Stimulated activated CD8-positive, alpha-beta memory T cell treated with anti-CD3 and anti-CD28 coated beads, Interleukin-15, amount 100 ng/mL, for 1 hour (primary cell): ENCODE results near the gene TAS2R5.
"Not testable (repeated sequence)": the region's sequence is repeated elsewhere in the genome, so short reads cannot be mapped to it uniquely, and the experiment has no call there.

ENCODE experiments used
- DNase-seq: peaks from one replicate; pipeline ENCODE4 v3.0.0-alpha.2; 2020; ENCODE audit warnings: low read depth

TAS2R5 gene

GRCh38 chr7:141789917-141790316 lies at the start of gene TAS2R5:
Gene TAS2R5, plus strand, starts transcription at chr7:141790217. Its CDS starts 145 bp downstream, at chr7:141790362.
- no peak for DNase-seq

GRCh38 chr7:141742229-141742628 lies 47.8 kb upstream of the TAS2R5 start:
- no peak for DNase-seq

DNA sequence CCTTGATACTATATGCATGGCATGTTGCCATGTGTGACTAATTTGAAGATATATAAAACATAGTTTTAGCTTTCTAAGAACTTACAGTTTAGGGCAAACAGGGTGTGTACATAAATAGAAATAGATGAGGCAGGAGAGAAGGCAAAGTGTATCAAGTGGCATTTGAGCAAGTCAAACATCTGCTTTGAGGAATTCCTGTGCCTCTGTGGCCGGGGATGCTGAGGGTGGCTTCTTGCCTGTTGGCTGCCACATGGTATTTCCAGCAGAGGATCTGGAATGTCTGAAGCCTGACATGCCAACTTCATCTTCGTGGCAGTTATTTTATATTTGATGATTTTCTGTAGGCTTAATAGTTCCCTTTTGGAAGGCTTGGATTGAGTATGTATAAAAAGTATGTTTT lies 45.9 kb upstream of the TAS2R5 start:
- no peak for DNase-seq

GRCh38 chr7:141748396-141748795 lies 41.6 kb upstream of the TAS2R5 start:
- no peak for DNase-seq

- not testable (repeated sequence) for DNase-seq
These were observed 38.1 kb upstream of the TAS2R5 start for GRCh38 chr7:141751904-141752303.

DNA sequence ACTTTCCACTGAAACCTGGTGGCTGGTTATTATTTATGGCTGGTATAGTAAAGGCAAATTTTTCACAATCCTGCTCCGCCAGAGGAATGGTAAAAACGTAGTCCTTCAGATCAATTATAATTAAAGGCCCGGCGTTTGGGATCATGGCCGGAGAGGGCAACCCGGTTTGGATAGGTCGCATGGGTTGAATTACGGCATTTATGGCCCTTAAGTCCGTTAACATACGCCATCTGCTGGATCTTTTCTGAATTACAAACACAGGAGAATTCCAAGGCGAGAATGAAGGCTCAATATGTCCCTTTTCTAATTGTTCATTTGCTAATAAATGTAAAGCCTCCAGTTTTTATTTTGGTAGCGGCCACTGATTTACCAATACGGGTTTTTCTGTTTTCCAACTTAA lies 37.4 kb upstream of the TAS2R5 start:
- no peak for DNase-seq

DNA sequence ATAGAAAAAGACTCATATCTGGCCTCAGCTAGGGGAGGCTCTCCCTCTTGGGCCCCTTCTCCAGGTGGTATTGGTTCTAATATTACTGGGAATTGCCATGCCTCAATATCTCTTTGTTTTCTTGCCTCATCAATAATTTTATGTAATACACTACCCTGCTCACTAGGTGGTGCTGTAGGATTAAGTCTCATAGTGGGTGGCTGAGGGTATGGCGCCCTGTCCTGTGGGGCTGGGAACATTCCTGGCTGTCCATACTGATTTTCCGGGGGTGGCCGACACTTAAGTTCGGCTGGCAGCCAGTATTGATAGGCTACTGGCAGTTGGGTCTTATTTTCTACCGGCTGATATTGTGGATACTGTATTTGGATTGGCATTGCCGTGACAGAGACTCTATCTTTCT lies 35.1 kb upstream of the TAS2R5 start:
- DNase-seq = no peak

DNA sequence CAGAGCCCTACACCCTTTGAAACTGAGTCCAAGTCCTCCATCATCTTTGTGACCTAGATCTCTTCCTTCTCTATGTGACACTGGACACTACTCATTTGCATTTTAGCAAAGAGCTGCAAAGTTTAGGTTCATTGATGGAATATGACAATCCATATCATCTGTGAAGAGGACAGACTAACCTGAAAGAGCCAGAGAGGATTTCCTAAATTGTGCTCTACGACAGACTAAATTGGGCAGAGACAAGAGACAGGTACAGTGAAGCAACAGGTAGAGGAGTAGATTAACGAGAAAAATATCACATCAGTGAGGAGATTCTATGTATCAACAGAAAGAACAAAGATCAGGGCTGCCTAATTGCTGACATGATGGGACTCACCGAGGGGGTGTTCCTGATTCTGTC lies 26.2 kb upstream of the TAS2R5 start, which contains the start of gene TAS2R3:
TSS of gene TAS2R3 (plus strand) at position 301 of the 400 bp plus-strand sequence. CDS start at position 363, 62 bp downstream.
- no peak for DNase-seq

- not testable (repeated sequence) for DNase-seq
These were observed 19.9 kb upstream of the TAS2R5 start for GRCh38 chr7:141770083-141770583.

GRCh38 chr7:141776374-141776773 lies 13.6 kb upstream of the TAS2R5 start, which contains the start of gene TAS2R4:
Gene TAS2R4, plus strand, starts transcription at chr7:141776674. Its CDS starts 1,815 bp downstream, at chr7:141778489.
- no peak for DNase-seq

GRCh38 chr7:141785706-141786552 lies 4.1 kb upstream of the TAS2R5 start:
- DNase-seq = no peak

GRCh38 chr7:141788296-141788695 lies 1.7 kb upstream of the TAS2R5 start:
- no peak for DNase-seq

- no peak for DNase-seq
These were observed 2.5 kb downstream of the TAS2R5 start for GRCh38 chr7:141792526-141792925.

- DNase-seq = no peak
These were observed 30.1 kb downstream of the TAS2R5 start for GRCh38 chr7:141820067-141820466.

- DNase-seq = not testable (repeated sequence)
These were observed 32.4 kb downstream of the TAS2R5 start for GRCh38 chr7:141822432-141822831.

GRCh38 chr7:141837683-141838082 lies 47.7 kb downstream of the TAS2R5 start:
- no peak for DNase-seq

DNA sequence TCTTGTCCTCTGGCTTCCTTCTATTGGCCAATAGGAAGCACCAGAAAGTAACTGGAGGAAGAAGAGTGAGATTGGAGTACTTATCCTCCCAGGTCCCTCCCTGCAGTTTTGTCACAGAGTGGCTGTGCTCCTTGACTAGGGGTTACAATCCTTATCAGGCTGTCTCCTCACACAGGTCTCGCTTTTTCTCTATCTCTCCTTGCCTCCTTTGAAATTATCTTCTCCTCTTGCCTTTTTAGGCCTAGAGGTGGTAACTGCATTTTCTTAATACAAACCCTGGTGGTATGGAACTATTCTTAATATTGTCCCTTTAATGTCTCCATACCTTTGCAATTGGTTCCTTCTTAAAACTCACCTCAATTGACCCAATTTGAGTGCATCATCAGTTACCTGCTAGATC lies 48.6 kb downstream of the TAS2R5 start:
- DNase-seq = no peak

DNA sequence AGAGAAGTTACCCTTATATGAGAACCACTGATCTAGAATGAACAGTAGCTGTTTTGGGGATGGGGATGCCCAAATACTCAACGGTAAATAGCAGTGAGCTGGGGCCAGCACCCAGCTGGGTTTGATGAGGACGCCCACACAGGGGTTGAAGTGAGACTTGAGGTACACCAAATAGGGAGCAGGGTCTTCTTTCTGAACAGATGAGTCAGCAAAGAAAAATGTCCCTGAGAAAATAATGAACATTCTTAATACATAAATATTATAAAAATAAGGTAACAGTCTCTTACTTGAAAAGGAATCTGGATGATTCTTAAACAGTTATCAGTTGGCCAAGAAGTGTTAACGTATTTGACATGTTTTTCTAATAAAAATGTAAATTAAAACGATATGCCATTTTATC lies 49.2 kb downstream of the TAS2R5 start:
- no peak for DNase-seq

DNA sequence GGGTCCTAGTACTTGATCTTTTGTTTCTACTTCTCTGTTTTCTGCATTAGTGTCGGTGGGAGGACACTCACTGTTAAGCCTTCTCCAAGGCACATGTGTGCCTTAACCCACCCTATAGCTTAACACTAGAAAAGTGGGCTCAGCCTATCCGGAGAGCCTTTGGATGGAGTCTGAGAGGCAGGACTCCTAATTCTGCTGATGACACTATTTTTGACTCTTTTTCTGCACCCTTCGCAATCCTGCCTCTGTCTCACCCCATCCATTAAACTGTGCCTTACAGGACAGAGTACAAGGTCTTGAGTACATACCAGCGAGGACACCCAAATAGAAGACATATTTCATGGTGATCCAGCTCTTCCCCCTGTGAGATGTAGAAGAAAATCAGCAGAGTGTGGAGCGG lies 50.7 kb downstream of the TAS2R5 start:
- no peak for DNase-seq
